Femur (tissue), 1 donor: ENCODE data around the gene ATAD3C.
"Not testable (repeated sequence)": the region's sequence is repeated elsewhere in the genome, so short reads cannot be mapped to it uniquely, and the experiment has no call there.

ENCODE experiments used
- DNase-seq: peaks from one replicate; pipeline ENCODE4 v3.0.0-alpha.2; 2017

The ATAD3C gene

GRCh38 chr1:1479547-1480487, 30.3 kb downstream of the ATAD3C start:
- DNase-seq = no peak

- DNase-seq = not testable (repeated sequence)
Observed at GRCh38 chr1:1480488-1480867, 31.0 kb downstream of the ATAD3C start.

- DNase-seq = not testable (repeated sequence)
Observed at GRCh38 chr1:1481811-1482210, 32.3 kb downstream of the ATAD3C start.

GRCh38 chr1:1482856-1483255, 33.4 kb downstream of the ATAD3C start:
- no peak for DNase-seq

- no peak for DNase-seq
Observed at GRCh38 chr1:1483714-1484113, 34.2 kb downstream of the ATAD3C start.

GRCh38 chr1:1484976-1485750, 35.7 kb downstream of the ATAD3C start:
- DNase-seq = not testable (repeated sequence)

GRCh38 chr1:1485755-1486317, 36.3 kb downstream of the ATAD3C start:
- DNase-seq = not testable (repeated sequence)

- no peak for DNase-seq
Observed at GRCh38 chr1:1487701-1488100, 38.2 kb downstream of the ATAD3C start.

- DNase-seq = no peak
Observed at GRCh38 chr1:1489231-1489630, 39.7 kb downstream of the ATAD3C start.

- no peak for DNase-seq
Observed at GRCh38 chr1:1489861-1490260, 40.4 kb downstream of the ATAD3C start.

- no peak for DNase-seq
Observed at GRCh38 chr1:1490633-1491230, 41.2 kb downstream of the ATAD3C start.

- no peak for DNase-seq
Observed at GRCh38 chr1:1491601-1492000, 42.1 kb downstream of the ATAD3C start.

GRCh38 chr1:1494311-1494710, 44.8 kb downstream of the ATAD3C start:
- not testable (repeated sequence) for DNase-seq

- DNase-seq = not testable (repeated sequence)
Observed at GRCh38 chr1:1495461-1495975, 46.0 kb downstream of the ATAD3C start.

- peak; percentile 67 for DNase-seq
Observed at GRCh38 chr1:1504777-1505365, 55.4 kb downstream of the ATAD3C start.

- not testable (repeated sequence) for DNase-seq
Observed at GRCh38 chr1:1505366-1505798, 55.9 kb downstream of the ATAD3C start.

- DNase-seq = not testable (repeated sequence)
Observed at GRCh38 chr1:1505801-1506200, 56.3 kb downstream of the ATAD3C start.

- no peak for DNase-seq
Observed at GRCh38 chr1:1507305-1507704, 57.8 kb downstream of the ATAD3C start.

- not testable (repeated sequence) for DNase-seq
Observed at GRCh38 chr1:1508775-1509464, 59.4 kb downstream of the ATAD3C start.

- not testable (repeated sequence) for DNase-seq
Observed at GRCh38 chr1:1509465-1509850, 60.0 kb downstream of the ATAD3C start.

- DNase-seq = no peak
Observed at GRCh38 chr1:1510912-1511532, 61.5 kb downstream of the ATAD3C start.
